ENCODE data around the gene RMC1. TPM values are rescaled to one million over a fixed set of nuclear protein-coding genes. Genes with fewer than 3 reads are reported as not detected.
A peak's percentile ranks its signal among the peaks of the same experiment; 100 is the strongest.

RMC1 gene
- total and polyA plus RNA-seq, 11 donors: 12.2 to 27.8 (median 17.5) TPM

GRCh38 chr18:23528580-23529472 is 25.5 kb downstream of the RMC1 start:
- 83 to 88% (median 87%) methylated on average over 20 of the region's 20 CpGs for WGBS, 4 donors
- intact Hi-C loops (cut with DNase I): loop anchor here in 1 of 10 donors (10.0 kb wide), 1 partner anchor 286 kb away; no protein-coding TSS in a partner anchor
- H3K4me1 ChIP-seq: peaks cover 0 to 28% (median 0%) of the 10 kb centered on the region in 12 donors
- H3K4me3 ChIP-seq: no peak overlapping the region
- H3K36me3 ChIP-seq: peaks cover 0 to 100% (median 99%) of the 10 kb centered on the region in 9 donors
- no peaks in the 10 kb centered on the region for H3K27me3 ChIP-seq
- ATAC-seq (peak in 3 of 4 donors; percentile 69 to 92 (median 89)), DNase-seq (peak in 4 of 5 donors; percentile 32 to 77 (median 60))
- H3K27ac ChIP-seq: peak overlapping the region in 5 of 12 donors; percentile 4 to 78 (median 10)
- H3K9me3 ChIP-seq: no peaks in the 10 kb centered on the region
- TF ChIP-seq CTCF (IDR thresholded peaks at IDR 0.05) (no peak), POLR2A (IDR thresholded peaks at IDR 0.05) (no peak)

- peak overlapping the region in 1 of 12 donors; percentile 78 for H3K27ac ChIP-seq
- TF ChIP-seq POLR2A (IDR thresholded peaks at IDR 0.05) (no peak), CTCF (IDR thresholded peaks at IDR 0.05) (no peak)
- H3K36me3 ChIP-seq: peaks cover 0 to 100% (median 99%) of the 10 kb centered on the region in 9 donors
- ATAC-seq (no peak), DNase-seq (no peak)
- H3K4me1 ChIP-seq: peaks cover 0 to 28% (median 0%) of the 10 kb centered on the region in 12 donors
- H3K9me3 ChIP-seq: no peaks in the 10 kb centered on the region
- no peak overlapping the region for H3K4me3 ChIP-seq
- intact Hi-C loops (cut with DNase I): loop anchor here in 2 of 10 donors (10.0 kb wide), 1 partner anchor 285 kb away; no protein-coding TSS in a partner anchor
- WGBS, 4 donors: 87 to 92% (median 90%) methylated on average over 3 of the region's 3 CpGs
- H3K27me3 ChIP-seq: no peaks in the 10 kb centered on the region
These were observed 26.3 kb downstream of the RMC1 start for GRCh38 chr18:23529604-23530003.

- Histone ChIP-seq H3K27ac (peak overlapping the region in 1 of 12 donors; percentile 78), H3K4me3 (no peak overlapping the region), H3K9me3 (no peaks in the 10 kb centered on the region), H3K4me1 (peaks cover 0 to 28% (median 0%) of the 10 kb centered on the region in 12 donors), H3K36me3 (peaks cover 0 to 100% (median 100%) of the 10 kb centered on the region in 9 donors), H3K27me3 (no peaks in the 10 kb centered on the region)
- WGBS, 4 donors: 81 to 86% (median 84%) methylated on average over 7 of the region's 7 CpGs
- no peak for TF ChIP-seq CTCF (IDR thresholded peaks at IDR 0.05)
- no peak for TF ChIP-seq POLR2A (IDR thresholded peaks at IDR 0.05)
- DNase-seq: no peak
- no peak for ATAC-seq
- intact Hi-C loops (cut with DNase I): loop anchor here in 1 of 10 donors (10.0 kb wide), 1 partner anchor 285 kb away; no protein-coding TSS in a partner anchor
These were observed 26.9 kb downstream of the RMC1 start for GRCh38 chr18:23530195-23530594.

DNA sequence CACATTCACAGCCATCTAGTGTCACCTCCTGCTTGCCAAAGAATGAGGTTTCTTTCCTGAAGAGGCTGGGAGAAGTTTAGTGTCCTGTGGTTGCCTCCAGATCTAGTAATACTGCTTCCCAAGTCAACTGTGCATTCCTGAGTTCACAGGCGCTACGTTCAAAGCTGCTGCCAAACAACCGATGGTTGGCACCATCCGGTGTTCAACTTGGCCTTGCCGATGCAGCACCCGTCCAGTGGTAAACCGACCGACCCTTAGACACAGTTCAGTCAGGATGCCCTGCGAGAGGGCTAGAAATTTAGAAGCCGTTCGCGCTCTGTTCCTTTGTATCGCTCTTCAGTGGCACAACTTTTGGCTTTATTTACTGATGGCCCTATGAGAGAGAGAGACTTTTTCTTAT is 28.6 kb downstream of the RMC1 start:
- no peaks in the 10 kb centered on the region for H3K27me3 ChIP-seq
- 79 to 90% (median 88%) methylated on average over 13 of the region's 13 CpGs for WGBS, 4 donors
- H3K27ac ChIP-seq: no peak overlapping the region
- peaks cover 0 to 100% (median 100%) of the 10 kb centered on the region in 9 donors for H3K36me3 ChIP-seq
- TF ChIP-seq CTCF (IDR thresholded peaks at IDR 0.05) (no peak), POLR2A (IDR thresholded peaks at IDR 0.05) (no peak)
- DNase-seq (no peak), ATAC-seq (peak in 3 of 4 donors; percentile 5 to 38 (median 28))
- intact Hi-C loops (cut with DNase I): loop anchor here in 1 of 10 donors (10.0 kb wide), 1 partner anchor 283 kb away; no protein-coding TSS in a partner anchor
- H3K9me3 ChIP-seq: no peaks in the 10 kb centered on the region
- H3K4me1 ChIP-seq: peaks cover 0 to 28% (median 0%) of the 10 kb centered on the region in 12 donors
- H3K4me3 ChIP-seq: no peak overlapping the region

Measured in heart left ventricle (tissue), 16 donors.